ENCODE results near the gene ZNF219. TPM values are rescaled to one million over a fixed set of nuclear protein-coding genes. Genes with fewer than 3 reads are reported as not detected.

The ZNF219 gene
- total RNA-seq, 1 experiment from 2014 or later = 16.6 TPM

DNA sequence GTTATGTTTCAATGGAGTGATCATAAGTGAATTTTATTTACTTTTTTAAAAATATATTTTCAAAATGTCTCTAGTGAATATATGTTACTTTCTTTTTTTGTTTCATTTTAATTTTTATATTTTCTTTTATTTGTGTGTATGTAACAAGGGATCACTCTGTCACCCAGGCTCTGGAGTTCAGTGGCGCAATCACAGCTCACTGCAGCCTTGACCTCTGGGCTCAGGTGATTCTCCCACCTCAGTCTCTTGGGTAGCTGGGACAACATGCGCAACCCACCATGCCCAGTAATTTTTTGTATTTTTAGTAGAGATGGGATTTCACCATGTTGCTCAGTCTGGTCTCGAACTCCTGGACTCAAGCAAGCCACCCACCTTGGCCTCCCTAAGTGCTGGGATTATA is 20.5 kb upstream of the ZNF219 start:
- Histone ChIP-seq H3K36me3 (ENCODE audit: control insufficient read depth in 1 of 2, insufficient read depth in 2 of 2, low read length in 2 of 2) (no peaks in the 10 kb centered on the region), H3K4me2 (ENCODE audit: low read length) (no peak overlapping the region), H3K27ac (ENCODE audit: low read depth, low read length) (no peak overlapping the region), H3K9me2 (ENCODE audit: insufficient read depth) (no peaks in the 10 kb centered on the region), H2AFZ (ENCODE audit: low read depth, low read length, poor library complexity, severe bottlenecking) (no peak overlapping the region), H3K9ac (ENCODE audit: low read length) (no peak overlapping the region), H3K4me3 (replicated peaks in 1 of 2; ENCODE audit: low read depth in 1 of 2, low read length in 2 of 2) (no peak overlapping the region), H3K27me3 (ENCODE audit: insufficient read depth, low read length) (no peaks in the 10 kb centered on the region), H4K20me1 (ENCODE audit: insufficient read depth) (no peaks in the 10 kb centered on the region), H3K79me2 (ENCODE audit: insufficient read depth, low read length) (no peaks in the 10 kb centered on the region), H3K4me1 (ENCODE audit: control insufficient read depth in 1 of 2, insufficient read depth in 2 of 2, low read length in 2 of 2) (no peaks in the 10 kb centered on the region), H3K9me3 (ENCODE audit: control insufficient read depth in 1 of 2, insufficient read depth in 1 of 2, low read depth in 1 of 2, low read length in 2 of 2) (no peaks in the 10 kb centered on the region)
- RAD21 ChIA-PET (ENCODE audit: low non-redundant PET in 1 of 2, low total read pairs in 2 of 2, uncharacterized antibody in 2 of 2, unreplicated experiment in 2 of 2) = no interaction called here
- DNase-seq (ENCODE audit: low read depth, low spot score) = no peak
- CTCF ChIA-PET = no interaction called here
- intact Hi-C loops (cut with micrococcal nuclease) = no loop called here
- POLR2A ChIA-PET = no interaction called here
- ATAC-seq = no peak
- no TSS peak for BruUV-seq (replicated peaks)
- no peak for TF ChIP-seq ATF3 (IDR thresholded peaks at IDR 0.05)
- no peak for TF ChIP-seq EZH2 (IDR thresholded peaks at IDR 0.05)
- no peak for TF ChIP-seq ZFX (IDR thresholded peaks at IDR 0.05)
- no peak for TF ChIP-seq SP1 (IDR thresholded peaks at IDR 0.05; ENCODE audit: low read depth)
- TF ChIP-seq CBX3 (IDR thresholded peaks at IDR 0.05; ENCODE audit: low read depth) = no peak
- no peak for TF ChIP-seq SRF (IDR thresholded peaks at IDR 0.05; ENCODE audit: low read depth)
- no peak for TF ChIP-seq CEBPB (IDR thresholded peaks at IDR 0.05; ENCODE audit: low read depth)
- TF ChIP-seq, protein P1, sequence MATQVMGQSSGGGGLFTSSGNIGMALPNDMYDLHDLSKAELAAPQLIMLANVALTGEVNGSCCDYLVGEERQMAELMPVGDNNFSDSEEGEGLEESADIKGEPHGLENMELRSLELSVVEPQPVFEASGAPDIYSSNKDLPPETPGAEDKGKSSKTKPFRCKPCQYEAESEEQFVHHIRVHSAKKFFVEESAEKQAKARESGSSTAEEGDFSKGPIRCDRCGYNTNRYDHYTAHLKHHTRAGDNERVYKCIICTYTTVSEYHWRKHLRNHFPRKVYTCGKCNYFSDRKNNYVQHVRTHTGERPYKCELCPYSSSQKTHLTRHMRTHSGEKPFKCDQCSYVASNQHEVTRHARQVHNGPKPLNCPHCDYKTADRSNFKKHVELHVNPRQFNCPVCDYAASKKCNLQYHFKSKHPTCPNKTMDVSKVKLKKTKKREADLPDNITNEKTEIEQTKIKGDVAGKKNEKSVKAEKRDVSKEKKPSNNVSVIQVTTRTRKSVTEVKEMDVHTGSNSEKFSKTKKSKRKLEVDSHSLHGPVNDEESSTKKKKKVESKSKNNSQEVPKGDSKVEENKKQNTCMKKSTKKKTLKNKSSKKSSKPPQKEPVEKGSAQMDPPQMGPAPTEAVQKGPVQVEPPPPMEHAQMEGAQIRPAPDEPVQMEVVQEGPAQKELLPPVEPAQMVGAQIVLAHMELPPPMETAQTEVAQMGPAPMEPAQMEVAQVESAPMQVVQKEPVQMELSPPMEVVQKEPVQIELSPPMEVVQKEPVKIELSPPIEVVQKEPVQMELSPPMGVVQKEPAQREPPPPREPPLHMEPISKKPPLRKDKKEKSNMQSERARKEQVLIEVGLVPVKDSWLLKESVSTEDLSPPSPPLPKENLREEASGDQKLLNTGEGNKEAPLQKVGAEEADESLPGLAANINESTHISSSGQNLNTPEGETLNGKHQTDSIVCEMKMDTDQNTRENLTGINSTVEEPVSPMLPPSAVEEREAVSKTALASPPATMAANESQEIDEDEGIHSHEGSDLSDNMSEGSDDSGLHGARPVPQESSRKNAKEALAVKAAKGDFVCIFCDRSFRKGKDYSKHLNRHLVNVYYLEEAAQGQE (IDR thresholded peaks at IDR 0.05; ENCODE audit: low read depth) = no peak
- TF ChIP-seq ELF1 (IDR thresholded peaks at IDR 0.05; ENCODE audit: borderline replicate concordance, low read depth) = no peak
- TF ChIP-seq YY1 (IDR thresholded peaks at IDR 0.05; ENCODE audit: extremely low read depth, insufficient replicate concordance, low read depth, low read length) = no peak
- no peak for TF ChIP-seq JUND (IDR thresholded peaks at IDR 0.05)
- no peak for TF ChIP-seq MAX (IDR thresholded peaks at IDR 0.05)
- TF ChIP-seq EGR1 (IDR thresholded peaks at IDR 0.05; ENCODE audit: low read depth) = no peak
- TF ChIP-seq, protein P2, sequence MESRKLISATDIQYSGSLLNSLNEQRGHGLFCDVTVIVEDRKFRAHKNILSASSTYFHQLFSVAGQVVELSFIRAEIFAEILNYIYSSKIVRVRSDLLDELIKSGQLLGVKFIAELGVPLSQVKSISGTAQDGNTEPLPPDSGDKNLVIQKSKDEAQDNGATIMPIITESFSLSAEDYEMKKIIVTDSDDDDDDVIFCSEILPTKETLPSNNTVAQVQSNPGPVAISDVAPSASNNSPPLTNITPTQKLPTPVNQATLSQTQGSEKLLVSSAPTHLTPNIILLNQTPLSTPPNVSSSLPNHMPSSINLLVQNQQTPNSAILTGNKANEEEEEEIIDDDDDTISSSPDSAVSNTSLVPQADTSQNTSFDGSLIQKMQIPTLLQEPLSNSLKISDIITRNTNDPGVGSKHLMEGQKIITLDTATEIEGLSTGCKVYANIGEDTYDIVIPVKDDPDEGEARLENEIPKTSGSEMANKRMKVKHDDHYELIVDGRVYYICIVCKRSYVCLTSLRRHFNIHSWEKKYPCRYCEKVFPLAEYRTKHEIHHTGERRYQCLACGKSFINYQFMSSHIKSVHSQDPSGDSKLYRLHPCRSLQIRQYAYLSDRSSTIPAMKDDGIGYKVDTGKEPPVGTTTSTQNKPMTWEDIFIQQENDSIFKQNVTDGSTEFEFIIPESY (IDR thresholded peaks at IDR 0.05; ENCODE audit: extremely low read depth, insufficient replicate concordance, low read length) = no peak
- TF ChIP-seq, protein P3, sequence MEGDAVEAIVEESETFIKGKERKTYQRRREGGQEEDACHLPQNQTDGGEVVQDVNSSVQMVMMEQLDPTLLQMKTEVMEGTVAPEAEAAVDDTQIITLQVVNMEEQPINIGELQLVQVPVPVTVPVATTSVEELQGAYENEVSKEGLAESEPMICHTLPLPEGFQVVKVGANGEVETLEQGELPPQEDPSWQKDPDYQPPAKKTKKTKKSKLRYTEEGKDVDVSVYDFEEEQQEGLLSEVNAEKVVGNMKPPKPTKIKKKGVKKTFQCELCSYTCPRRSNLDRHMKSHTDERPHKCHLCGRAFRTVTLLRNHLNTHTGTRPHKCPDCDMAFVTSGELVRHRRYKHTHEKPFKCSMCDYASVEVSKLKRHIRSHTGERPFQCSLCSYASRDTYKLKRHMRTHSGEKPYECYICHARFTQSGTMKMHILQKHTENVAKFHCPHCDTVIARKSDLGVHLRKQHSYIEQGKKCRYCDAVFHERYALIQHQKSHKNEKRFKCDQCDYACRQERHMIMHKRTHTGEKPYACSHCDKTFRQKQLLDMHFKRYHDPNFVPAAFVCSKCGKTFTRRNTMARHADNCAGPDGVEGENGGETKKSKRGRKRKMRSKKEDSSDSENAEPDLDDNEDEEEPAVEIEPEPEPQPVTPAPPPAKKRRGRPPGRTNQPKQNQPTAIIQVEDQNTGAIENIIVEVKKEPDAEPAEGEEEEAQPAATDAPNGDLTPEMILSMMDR (IDR thresholded peaks at IDR 0.05 in 2 of 3, conservative IDR thresholded peaks at IDR 0.05 in 1 of 3; ENCODE audit: borderline replicate concordance in 1 of 3, insufficient read depth in 1 of 3, low read depth in 2 of 3, low read length in 2 of 3) = no peak
- no peak for TF ChIP-seq FOSL1 (IDR thresholded peaks at IDR 0.05; ENCODE audit: low read depth)
- no peak for TF ChIP-seq POLR2A (IDR thresholded peaks at IDR 0.05; ENCODE audit: borderline replicate concordance, extremely low read depth, insufficient read depth, insufficient read length)
- TF ChIP-seq ZNF274 (IDR thresholded peaks at IDR 0.05; ENCODE audit: low read depth, low read length) = no peak
- TF ChIP-seq RAD21 (IDR thresholded peaks at IDR 0.05; ENCODE audit: low read depth) = no peak
- no peak for TF ChIP-seq TCF7L2 (IDR thresholded peaks at IDR 0.05; ENCODE audit: borderline replicate concordance, extremely low read depth, insufficient read depth, insufficient read length)

Data from HCT116 (cell line).